GM12892 (cell line): ENCODE data around the gene UGT1A3.

Experiments
- POLR2A ChIP-seq: IDR thresholded peaks from 2 replicates; pipeline ENCODE4 v1.6.1; 2011; ENCODE audit warnings: low read depth, low read length, control low read depth
- POLR2AphosphoS5 ChIP-seq: IDR thresholded peaks from 2 replicates; pipeline ENCODE4 v1.6.1; 2011; ENCODE audit warnings: low read depth, low read length, control low read depth

DNA sequence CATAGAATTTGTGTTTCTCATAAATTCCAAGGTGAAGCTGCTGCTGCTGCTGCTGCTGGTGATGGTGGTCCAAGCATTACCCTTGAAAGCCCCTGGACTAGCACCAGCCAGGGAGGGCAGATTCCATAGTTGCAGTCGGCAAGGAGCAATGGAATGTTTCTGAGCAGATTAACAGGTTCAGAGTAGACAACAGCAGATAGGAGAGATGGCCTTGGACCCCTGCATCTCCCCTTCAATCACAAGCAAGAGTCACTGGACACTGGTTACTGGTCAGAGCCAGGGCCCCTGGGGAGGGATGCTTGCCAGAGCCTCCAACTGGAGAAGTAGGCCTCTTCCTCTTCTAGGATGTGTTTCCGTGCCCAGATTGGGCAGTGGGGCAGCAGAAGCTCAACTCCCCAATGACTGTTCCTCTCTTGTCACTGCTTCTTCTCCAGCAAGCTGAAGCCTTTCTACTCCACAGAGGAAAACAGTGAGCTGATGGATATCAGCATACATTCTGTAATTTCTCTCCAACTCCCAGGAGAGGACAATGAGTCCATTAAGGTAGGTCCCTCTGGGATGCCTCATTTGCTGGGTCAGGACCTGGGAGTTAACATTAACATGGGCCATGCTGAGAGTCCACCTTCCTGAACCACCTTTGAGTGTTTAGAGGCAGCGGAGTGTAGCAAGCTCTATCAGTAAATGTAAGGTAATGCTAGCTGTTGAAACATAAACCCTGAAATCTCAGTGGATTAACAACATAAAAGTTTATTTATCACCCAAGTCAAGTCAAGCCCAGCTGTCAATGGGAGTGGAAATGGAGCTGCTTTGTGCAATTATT, 84.6 kb downstream of the UGT1A3 start:
- TF ChIP-seq POLR2A: no peak
- TF ChIP-seq POLR2AphosphoS5: no peak
